GM06990 (cell line): ENCODE data around the gene DKC1.

Experiments used
- DNase-seq: peaks from one replicate; pipeline ENCODE4 v3.0.0-alpha.2; 2011; ENCODE audit not compliant: insufficient read length; ENCODE audit errors: extremely low read depth
- H3K27me3 ChIP-seq: replicated peaks from 2 replicates; pipeline ENCODE4 v1.6.0; 2011; ENCODE audit warnings: low read length; ENCODE audit not compliant: control insufficient read depth, insufficient read depth
- H3K36me3 ChIP-seq: 2 replicates; pipeline ENCODE4 v1.5.1; 2011; ENCODE audit warnings: low read length; ENCODE audit not compliant: control insufficient read depth, insufficient read depth
- H3K4me3 ChIP-seq: replicated peaks from 2 replicates; pipeline ENCODE4 v1.5.1; 2011; ENCODE audit warnings: low read depth, mild to moderate bottlenecking, control low read depth, low read length
- TF ChIP-seq, protein P1 (sequence below): IDR thresholded peaks from 2 replicates; pipeline ENCODE4 v1.5.1; 2011; ENCODE audit warnings: low read length, control low read depth, mild to moderate bottlenecking, inconsistent platforms; ENCODE audit not compliant: insufficient read depth, poor library complexity, severe bottlenecking

Gene DKC1

DNA sequence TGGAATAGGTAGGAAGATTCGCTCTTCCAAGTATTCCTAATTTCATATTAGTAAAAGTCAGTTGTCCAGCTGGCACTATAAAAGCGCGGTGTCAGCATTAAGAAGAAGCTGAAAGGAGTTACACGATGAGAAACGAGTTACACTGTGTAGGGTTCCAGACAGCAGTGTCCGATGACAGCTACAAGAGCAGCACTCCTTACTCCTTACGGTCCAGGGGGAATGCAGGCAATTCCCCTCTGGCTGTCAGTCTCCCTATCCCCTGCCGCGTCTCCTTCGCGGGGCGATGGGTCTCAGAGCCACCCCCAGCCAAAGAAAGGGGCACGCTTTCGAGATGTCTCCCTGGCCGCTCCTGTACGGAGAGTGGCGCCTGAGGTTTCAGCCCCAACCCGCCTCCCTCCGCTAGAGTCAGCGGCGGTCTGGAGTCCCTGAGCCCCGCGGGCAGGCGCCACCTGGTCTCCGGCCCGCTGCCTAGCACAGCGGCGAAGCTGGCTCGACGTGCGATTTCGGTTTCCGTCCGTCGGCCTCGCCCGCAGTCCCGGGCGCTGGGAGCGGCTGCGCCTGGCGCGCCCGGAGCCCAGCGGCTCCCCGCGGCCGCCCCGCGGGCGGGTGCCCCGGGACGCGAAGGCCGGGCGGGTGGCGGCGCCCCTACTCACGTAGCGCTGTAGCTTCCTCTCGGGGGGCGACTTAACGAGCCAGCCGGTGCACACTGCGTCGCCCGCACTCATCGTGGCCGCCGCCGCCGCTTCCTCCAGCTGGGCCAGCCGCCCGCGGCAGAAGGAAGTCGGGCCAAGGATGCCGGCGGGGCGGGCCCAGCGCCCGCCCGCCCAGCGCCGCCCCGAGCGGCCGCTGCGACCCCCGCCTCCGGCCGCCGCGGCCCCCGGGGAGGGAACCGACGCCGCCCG lies 12.1 kb upstream of the DKC1 start, which contains the start of gene GAB3:
GAB3 (minus strand) TSS at position 777 of the 902 bp plus-strand sequence; CDS start at position 725, 52 bp downstream.
- peak; percentile 48 for DNase-seq
- H3K36me3 ChIP-seq = no peaks in the 10 kb centered on the region
- peak within 1 kb of the TSS; percentile 52 for H3K4me3 ChIP-seq
- H3K27me3 ChIP-seq = no peaks in the 10 kb centered on the region
- TF ChIP-seq, protein P1, sequence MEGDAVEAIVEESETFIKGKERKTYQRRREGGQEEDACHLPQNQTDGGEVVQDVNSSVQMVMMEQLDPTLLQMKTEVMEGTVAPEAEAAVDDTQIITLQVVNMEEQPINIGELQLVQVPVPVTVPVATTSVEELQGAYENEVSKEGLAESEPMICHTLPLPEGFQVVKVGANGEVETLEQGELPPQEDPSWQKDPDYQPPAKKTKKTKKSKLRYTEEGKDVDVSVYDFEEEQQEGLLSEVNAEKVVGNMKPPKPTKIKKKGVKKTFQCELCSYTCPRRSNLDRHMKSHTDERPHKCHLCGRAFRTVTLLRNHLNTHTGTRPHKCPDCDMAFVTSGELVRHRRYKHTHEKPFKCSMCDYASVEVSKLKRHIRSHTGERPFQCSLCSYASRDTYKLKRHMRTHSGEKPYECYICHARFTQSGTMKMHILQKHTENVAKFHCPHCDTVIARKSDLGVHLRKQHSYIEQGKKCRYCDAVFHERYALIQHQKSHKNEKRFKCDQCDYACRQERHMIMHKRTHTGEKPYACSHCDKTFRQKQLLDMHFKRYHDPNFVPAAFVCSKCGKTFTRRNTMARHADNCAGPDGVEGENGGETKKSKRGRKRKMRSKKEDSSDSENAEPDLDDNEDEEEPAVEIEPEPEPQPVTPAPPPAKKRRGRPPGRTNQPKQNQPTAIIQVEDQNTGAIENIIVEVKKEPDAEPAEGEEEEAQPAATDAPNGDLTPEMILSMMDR = no peak

GRCh38 chrX:154751203-154751668 lies 11.4 kb upstream of the DKC1 start:
- peak overlapping the region; percentile 20; the same call in 1 of the 2 replicates for H3K4me3 ChIP-seq
- H3K27me3 ChIP-seq = no peaks in the 10 kb centered on the region
- peak; percentile 25 for DNase-seq
- no peaks in the 10 kb centered on the region for H3K36me3 ChIP-seq
- TF ChIP-seq, protein P1 = no peak

DNA sequence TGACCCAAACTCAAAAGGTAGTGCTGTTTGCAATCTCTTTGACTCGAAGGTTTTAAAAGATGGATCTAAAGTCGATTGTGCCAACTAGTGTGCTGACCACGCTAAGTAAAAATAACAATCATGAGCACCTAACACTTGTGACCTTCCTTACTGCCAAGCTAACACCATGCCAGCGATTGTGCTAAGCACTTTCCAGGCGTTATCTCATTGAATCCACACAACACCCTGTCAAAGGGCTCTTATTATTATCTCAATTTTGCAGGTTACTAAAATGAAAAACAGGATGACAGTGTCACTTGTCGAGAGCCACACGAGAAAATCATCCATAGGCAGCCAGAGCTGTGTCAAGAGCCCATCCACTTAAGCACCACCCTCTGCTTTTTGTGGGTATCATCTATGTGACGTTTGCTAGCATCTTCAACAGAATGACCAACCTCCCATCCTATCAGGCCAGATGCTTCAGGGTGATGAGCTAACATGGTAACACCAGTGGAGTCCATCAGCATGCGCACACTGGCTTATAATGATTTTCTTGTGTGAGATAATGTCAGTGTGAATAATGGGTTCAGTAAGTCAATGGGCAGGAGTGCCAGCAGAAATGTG lies 10.9 kb upstream of the DKC1 start:
- DNase-seq = no peak
- no peaks in the 10 kb centered on the region for H3K27me3 ChIP-seq
- no peak overlapping the region for H3K4me3 ChIP-seq
- H3K36me3 ChIP-seq = no peaks in the 10 kb centered on the region
- TF ChIP-seq, protein P1 = no peak

DNA sequence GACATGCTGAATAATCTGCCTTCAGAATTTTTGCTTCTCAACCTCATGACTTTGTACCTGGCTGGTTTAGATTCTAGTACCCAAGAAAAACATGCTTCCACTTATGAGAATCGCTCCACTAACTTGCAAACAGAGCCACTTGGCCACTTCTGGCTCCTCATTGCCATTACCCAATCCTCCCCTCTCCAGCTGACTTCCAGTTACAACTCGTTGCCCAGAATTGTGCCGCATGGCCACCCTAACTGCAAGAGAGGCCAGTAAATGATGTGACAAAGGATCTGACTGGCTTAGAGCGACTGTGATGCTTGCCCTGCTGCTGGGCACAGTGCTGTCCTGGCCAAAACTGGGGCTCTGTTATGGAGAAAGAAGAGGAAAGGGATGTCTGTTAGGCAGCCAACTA lies 4.0 kb upstream of the DKC1 start:
- Histone ChIP-seq H3K36me3 (no peaks in the 10 kb centered on the region), H3K4me3 (no peak overlapping the region), H3K27me3 (no peaks in the 10 kb centered on the region)
- DNase-seq = no peak
- TF ChIP-seq, protein P1 = no peak

DNA sequence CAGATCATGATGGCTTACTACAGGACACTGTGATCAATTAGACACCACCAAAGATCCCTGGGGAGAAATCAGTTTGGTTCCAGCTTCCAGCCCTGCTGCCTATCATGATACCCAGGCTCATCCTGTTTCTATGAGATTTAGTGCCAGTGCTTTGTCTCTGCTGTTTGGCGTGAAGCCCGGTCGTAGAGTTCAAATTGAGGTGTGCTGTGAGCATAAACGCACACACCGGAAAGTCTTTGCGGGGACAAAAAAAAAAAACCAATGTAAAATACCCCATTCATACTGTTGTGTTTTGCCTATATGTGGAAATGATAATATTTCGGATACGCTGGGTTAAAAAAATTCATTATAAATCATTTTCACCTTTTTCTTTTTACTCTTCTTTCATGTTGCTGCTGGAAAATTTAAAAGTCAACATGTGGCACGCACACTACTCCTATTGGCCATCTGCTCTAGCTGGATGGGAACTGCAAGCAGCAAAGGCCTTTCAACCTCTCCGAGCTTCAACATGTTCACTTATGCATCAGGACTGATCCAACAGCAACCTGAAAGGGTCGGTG lies 607 bp upstream of the DKC1 start:
- Histone ChIP-seq H3K27me3 (no peaks in the 10 kb centered on the region), H3K4me3 (peak overlapping the region; percentile 57), H3K36me3 (no peaks in the 10 kb centered on the region; the same call in 1 of the 2 replicates)
- TF ChIP-seq, protein P1 = no peak
- DNase-seq = no peak
